Kidney (tissue), 14 donors: ENCODE results near the gene ACVR2B. TPM values are rescaled to one million over a fixed set of nuclear protein-coding genes. Genes with fewer than 3 reads are reported as not detected.

Experiments
- DNase-seq, 5 donors: peaks; one replicate each; pipeline ENCODE4 v3.0.0-alpha.2; 2013 to 2020
- FAIRE-seq: peaks from 2 replicates; lab custom pipeline; 2012; peaks lifted over from hg19 to GRCh38; lab: Jason Lieb, UNC
- H3K27ac ChIP-seq, 2 donors: one replicate each; pipeline ENCODE4 v1.7.0; 2013; ENCODE audit warnings: low read depth in 2 of 2, low read length in 2 of 2, inconsistent platforms in 1 of 2
- H3K27me3 ChIP-seq: one replicate; pipeline ENCODE4 v1.7.1; 2013; ENCODE audit warnings: low read length, inconsistent platforms; ENCODE audit not compliant: control insufficient read depth, insufficient read depth
- H3K36me3 ChIP-seq, 3 donors: one replicate each; pipeline versions ENCODE4 v1.7.0 to v1.7.1; 2013; ENCODE audit warnings: low read length in 3 of 3, control low read depth in 1 of 3, inconsistent platforms in 1 of 3; ENCODE audit not compliant: insufficient read depth in 3 of 3, control insufficient read depth in 2 of 3
- H3K4me1 ChIP-seq, 3 donors: one replicate each; pipeline versions ENCODE4 v1.7.0 to v1.7.1; 2013; ENCODE audit warnings: low read length in 3 of 3, inconsistent platforms in 1 of 3, low read depth in 1 of 3; ENCODE audit not compliant: control insufficient read depth in 2 of 3, insufficient read depth in 2 of 3
- H3K4me3 ChIP-seq, 3 donors: one replicate each; pipeline versions ENCODE4 v1.7.0 to v1.8.1; 2013; ENCODE audit warnings: low read length in 3 of 3, control low read depth in 1 of 3, inconsistent platforms in 1 of 3
- H3K9ac ChIP-seq, 3 donors: one replicate each; pipeline versions ENCODE4 v1.7.0 to v1.7.1; 2013; ENCODE audit warnings: low read length in 3 of 3, control low read depth in 1 of 3, inconsistent platforms in 1 of 3
- H3K9me3 ChIP-seq, 3 donors: one replicate each; pipeline versions ENCODE4 v1.7.0 to v1.7.1; 2013; ENCODE audit warnings: low read length in 3 of 3, control low read depth in 1 of 3, inconsistent platforms in 1 of 3; ENCODE audit not compliant: control insufficient read depth in 2 of 3, insufficient read depth in 1 of 3
- CTCF ChIP-seq: IDR thresholded peaks from 3 replicates; pipeline ENCODE4 v1.5.1; 2012; ENCODE audit warnings: mild to moderate bottlenecking, moderate library complexity, borderline replicate concordance; ENCODE audit not compliant: insufficient read depth; ENCODE audit errors: extremely low read depth
- intact Hi-C: fragments of 100-400 bp; cut with DNase I; formaldehyde crosslinking; loops from one replicate; pipeline ENCODE4 v1.11.1; 2022
- polyA plus RNA-seq: library from polyadenylated mRNA; stranded (reverse); fragments of 350-450 nt; fragmentation: Illumina TruSeq; extraction: RNeasy Lipid Tissue Mini Kit (QIAGEN cat#74804); gene quantifications from one replicate; pipeline ENCODE4 v1.2.3, GENCODE V29; 2014; ENCODE audit warnings: low read depth, low replicate concordance; ENCODE audit not compliant: insufficient read depth
- total RNA-seq: library from RNA; stranded (reverse); fragmentation: NEBNext Ultra II Directional; extraction: Animal tissue kit (Norgen Biotek cat#: 25700); gene quantifications from one replicate; pipeline ENCODE4 v1.2.1, GENCODE V29; 2021
- donor health status: control.
- donor health status: control.
- donor health status: control.
- donor health status: control.
- donor health status: control.
- donor health status: DM: yes; HTN: yes; CAD: no.
- donor health status: Normal renal cell carcinoma (clear cell type).

The ACVR2B gene
- total and polyA plus RNA-seq, 2 donors from 2014 or later = 1.2 to 11.2 TPM

- H3K9ac ChIP-seq = peak within 1 kb of the TSS; percentile 61 to 81 (median 76)
- H3K27ac ChIP-seq = peak within 1 kb of the TSS in 1 of 2 donors; percentile 32
- TF ChIP-seq CTCF = peak; percentile 74
Observed at GRCh38 chr3:38496131-38496910, 42.6 kb downstream of the ACVR2B start, which contains the start of gene EXOG. TSS of gene EXOG (plus strand) at chr3:38496340. CDS start at chr3:38496368, 28 bp downstream.

GRCh38 chr3:38497031-38497430 is 43.3 kb downstream of the ACVR2B start:
- no peaks in the 10 kb centered on the region for H3K27me3 ChIP-seq
- peak overlapping the region in 1 of 3 donors; percentile 76 for H3K9ac ChIP-seq
- intact Hi-C loops = no loop called here
- no peaks in the 10 kb centered on the region for H3K36me3 ChIP-seq
- DNase-seq (no peak), FAIRE-seq (no peak)
- H3K9me3 ChIP-seq = no peaks in the 10 kb centered on the region
- TF ChIP-seq CTCF = no peak
- H3K4me1 ChIP-seq = no peaks in the 10 kb centered on the region
- H3K4me3 ChIP-seq = peak overlapping the region; percentile 80 to 84 (median 81)
- no peak overlapping the region for H3K27ac ChIP-seq

More at GRCh38 chr3:38496131-38496910, 42.6 kb downstream of the ACVR2B start, which contains the start of gene EXOG:
- DNase-seq (peak; percentile 96 to 97 (median 97)), FAIRE-seq (no peak)
- Histone ChIP-seq H3K36me3 (no peaks in the 10 kb centered on the region), H3K27me3 (no peaks in the 10 kb centered on the region), H3K4me3 (peak within 1 kb of the TSS; percentile 80 to 84 (median 81)), H3K9me3 (no peaks in the 10 kb centered on the region), H3K4me1 (no peaks in the 10 kb centered on the region)
- intact Hi-C loops = no loop called here

GRCh38 chr3:38500688-38501417 is 47.2 kb downstream of the ACVR2B start:
- DNase-seq (no peak), FAIRE-seq (no peak)
- no peaks in the 10 kb centered on the region for H3K36me3 ChIP-seq

More at GRCh38 chr3:38500688-38501417, 47.2 kb downstream of the ACVR2B start:
- TF ChIP-seq CTCF = no peak
- intact Hi-C loops = no loop called here
- Histone ChIP-seq H3K27me3 (no peaks in the 10 kb centered on the region), H3K4me3 (no peak overlapping the region), H3K9ac (no peak overlapping the region), H3K27ac (no peak overlapping the region), H3K9me3 (no peaks in the 10 kb centered on the region), H3K4me1 (no peaks in the 10 kb centered on the region)
